Karpas-422 (cell line): Measurements from ENCODE around the gene SCUBE3. TPM values are rescaled to one million over a fixed set of nuclear protein-coding genes. Genes with fewer than 3 reads are reported as not detected.

Experiments
- DNase-seq: peaks from one replicate; pipeline ENCODE4 v3.0.0-alpha.2; 2015
- H2AFZ ChIP-seq: fragments of 200-600 bp; sonication (generic); 2 replicates; pipeline ENCODE4 v1.6.1; 2014; ENCODE audit warnings: antibody characterized with exemption, low read length, mixed read lengths
- H3K27ac ChIP-seq: fragments of 200-600 bp; sonication (generic); 2 replicates; pipeline ENCODE4 v1.5.1; 2014; ENCODE audit warnings: mild to moderate bottlenecking, low read length, moderate library complexity
- H3K27me3 ChIP-seq: fragments of 200-600 bp; sonication (generic); 2 replicates; pipeline ENCODE4 v1.6.1; 2014; ENCODE audit warnings: low read length, mixed read lengths
- H3K36me3 ChIP-seq: fragments of 200-600 bp; sonication (generic); 2 replicates; pipeline ENCODE4 v1.6.1; 2014; ENCODE audit warnings: low read length, mixed read lengths; ENCODE audit not compliant: insufficient read depth
- H3K4me1 ChIP-seq: fragments of 200-600 bp; sonication (generic); 2 replicates; pipeline ENCODE4 v1.6.1; 2014; ENCODE audit warnings: mild to moderate bottlenecking, low read length, mixed read lengths
- H3K4me2 ChIP-seq: fragments of 200-600 bp; sonication (generic); 2 replicates; pipeline ENCODE4 v1.6.1; 2014; ENCODE audit warnings: low read length, low read depth, mild to moderate bottlenecking; ENCODE audit not compliant: poor library complexity, severe bottlenecking
- H3K4me3 ChIP-seq: fragments of 200-600 bp; sonication (generic); 2 replicates; pipeline ENCODE4 v1.5.1; 2014; ENCODE audit warnings: mild to moderate bottlenecking, antibody characterized with exemption, low read length, mixed read lengths
- H3K79me2 ChIP-seq: fragments of 200-600 bp; sonication (generic); 2 replicates; pipeline ENCODE4 v1.6.1; 2014; ENCODE audit warnings: mild to moderate bottlenecking, low read length, mixed read lengths
- H3K9ac ChIP-seq: fragments of 200-600 bp; sonication (generic); 2 replicates; pipeline ENCODE4 v1.6.0; 2014; ENCODE audit warnings: low read length
- H3K9me2 ChIP-seq: fragments of 200-600 bp; sonication (generic), shearing (Covaris generic); replicated peaks from 2 replicates; pipeline ENCODE4 v1.6.0; 2014; ENCODE audit warnings: mild to moderate bottlenecking, low read length, moderate library complexity; ENCODE audit not compliant: insufficient read depth
- H3K9me3 ChIP-seq: fragments of 300-700, 200-600 bp; sonication (generic); 2 replicates; pipeline ENCODE4 v1.6.1; 2014; ENCODE audit warnings: low read length, mixed read lengths
- H4K20me1 ChIP-seq: fragments of 200-600 bp; sonication (generic); 2 replicates; pipeline ENCODE4 v1.6.1; 2014; ENCODE audit warnings: mild to moderate bottlenecking, antibody characterized with exemption, low read length, low read depth; ENCODE audit not compliant: insufficient read depth
- total RNA-seq: library from RNA; depleted of rRNA; stranded (reverse); fragments of >200 nt; shearing (Covaris generic); gene quantifications from 2 replicates; pipeline ENCODE4 v1.2.3, GENCODE V29; 2014; ENCODE audit warnings: low replicate concordance

The SCUBE3 gene
- total RNA-seq, 1 experiment from 2014 or later = not detected

- H3K4me2 ChIP-seq = no peak overlapping the region
- peaks cover 11% of the 10 kb centered on the region for H3K79me2 ChIP-seq
- H3K4me1 ChIP-seq = no peaks in the 10 kb centered on the region
- H3K27me3 ChIP-seq = no peaks in the 10 kb centered on the region
- no peak overlapping the region for H2AFZ ChIP-seq
- 0 out of 2 replicates have a peak, but pooled peaks cover 6% of the 10 kb centered on the region for H3K36me3 ChIP-seq
- H3K9me2 ChIP-seq = no peaks in the 10 kb centered on the region
- no peak for DNase-seq
- no peak overlapping the region for H3K27ac ChIP-seq
- no peaks in the 10 kb centered on the region for H3K9me3 ChIP-seq
- no peaks in the 10 kb centered on the region for H4K20me1 ChIP-seq
- H3K9ac ChIP-seq = no peak overlapping the region
- no peak overlapping the region for H3K4me3 ChIP-seq
These were observed 65.0 kb downstream of the SCUBE3 start for GRCh38 chr6:35278708-35279107.

- H3K27ac ChIP-seq = no peak overlapping the region
- 0 out of 2 replicates have a peak, but pooled peaks cover 6% of the 10 kb centered on the region for H3K36me3 ChIP-seq
- H3K27me3 ChIP-seq = no peaks in the 10 kb centered on the region
- no peaks in the 10 kb centered on the region for H4K20me1 ChIP-seq
- H2AFZ ChIP-seq = no peak overlapping the region
- no peaks in the 10 kb centered on the region for H3K9me3 ChIP-seq
- H3K79me2 ChIP-seq = peaks cover 4% of the 10 kb centered on the region; the same call in 1 of the 2 replicates
- no peak overlapping the region for H3K4me3 ChIP-seq
- H3K4me1 ChIP-seq = no peaks in the 10 kb centered on the region
- no peak overlapping the region for H3K4me2 ChIP-seq
- H3K9me2 ChIP-seq = no peaks in the 10 kb centered on the region
- no peak for DNase-seq
- no peak overlapping the region for H3K9ac ChIP-seq
These were observed 67.1 kb downstream of the SCUBE3 start for GRCh38 chr6:35280903-35281302.

- DNase-seq = no peak
- Histone ChIP-seq H3K79me2 (no peaks in the 10 kb centered on the region), H3K27ac (no peak overlapping the region), H3K36me3 (0 out of 2 replicates have a peak, but pooled peaks cover 6% of the 10 kb centered on the region), H3K9me3 (no peaks in the 10 kb centered on the region), H3K9me2 (no peaks in the 10 kb centered on the region), H4K20me1 (no peaks in the 10 kb centered on the region), H3K27me3 (no peaks in the 10 kb centered on the region), H3K9ac (no peak overlapping the region), H3K4me1 (no peaks in the 10 kb centered on the region), H3K4me3 (no peak overlapping the region), H2AFZ (no peak overlapping the region), H3K4me2 (no peak overlapping the region)
These were observed 68.7 kb downstream of the SCUBE3 start for GRCh38 chr6:35282472-35282871.

GRCh38 chr6:35283361-35283760, 69.6 kb downstream of the SCUBE3 start:
- no peak overlapping the region for H3K4me2 ChIP-seq
- no peak overlapping the region for H2AFZ ChIP-seq
- no peaks in the 10 kb centered on the region for H3K9me2 ChIP-seq
- no peak overlapping the region for H3K4me3 ChIP-seq
- no peak overlapping the region for H3K9ac ChIP-seq
- no peaks in the 10 kb centered on the region for H3K4me1 ChIP-seq
- no peaks in the 10 kb centered on the region for H3K79me2 ChIP-seq
- H3K27ac ChIP-seq = no peak overlapping the region
- no peaks in the 10 kb centered on the region for H4K20me1 ChIP-seq
- no peak for DNase-seq
- no peaks in the 10 kb centered on the region for H3K27me3 ChIP-seq
- 0 out of 2 replicates have a peak, but pooled peaks cover 6% of the 10 kb centered on the region for H3K36me3 ChIP-seq
- H3K9me3 ChIP-seq = no peaks in the 10 kb centered on the region

GRCh38 chr6:35287671-35288396, 74.1 kb downstream of the SCUBE3 start:
- H3K27me3 ChIP-seq = no peaks in the 10 kb centered on the region
- no peak overlapping the region for H3K9ac ChIP-seq
- no peak overlapping the region for H2AFZ ChIP-seq
- DNase-seq = no peak
- H3K79me2 ChIP-seq = no peaks in the 10 kb centered on the region
- no peaks in the 10 kb centered on the region for H3K9me2 ChIP-seq
- no peaks in the 10 kb centered on the region for H4K20me1 ChIP-seq
- H3K4me1 ChIP-seq = peaks cover 11% of the 10 kb centered on the region
- no peaks in the 10 kb centered on the region for H3K9me3 ChIP-seq
- H3K36me3 ChIP-seq = peaks cover 6% of the 10 kb centered on the region; the same call in 1 of the 2 replicates
- no peak overlapping the region for H3K4me3 ChIP-seq
- no peak overlapping the region for H3K27ac ChIP-seq
- no peak overlapping the region for H3K4me2 ChIP-seq

- no peak for DNase-seq
- Histone ChIP-seq H2AFZ (no peak overlapping the region), H3K9me3 (no peaks in the 10 kb centered on the region), H3K27me3 (no peaks in the 10 kb centered on the region), H3K27ac (no peak overlapping the region), H3K79me2 (no peaks in the 10 kb centered on the region), H3K36me3 (peaks cover 6% of the 10 kb centered on the region; the same call in 1 of the 2 replicates), H3K4me2 (no peak overlapping the region), H3K4me1 (peaks cover 12% of the 10 kb centered on the region), H3K9me2 (no peaks in the 10 kb centered on the region), H3K4me3 (no peak overlapping the region), H3K9ac (no peak overlapping the region), H4K20me1 (no peaks in the 10 kb centered on the region)
These were observed 75.1 kb downstream of the SCUBE3 start for GRCh38 chr6:35288834-35289233.

- no peaks in the 10 kb centered on the region for H3K9me3 ChIP-seq
- peaks cover 14% of the 10 kb centered on the region; the same call in 1 of the 2 replicates for H3K36me3 ChIP-seq
- H3K4me2 ChIP-seq = no peak overlapping the region
- no peak overlapping the region for H3K27ac ChIP-seq
- H3K9me2 ChIP-seq = no peaks in the 10 kb centered on the region
- no peak overlapping the region for H2AFZ ChIP-seq
- no peaks in the 10 kb centered on the region for H4K20me1 ChIP-seq
- no peak overlapping the region for H3K4me3 ChIP-seq
- H3K9ac ChIP-seq = no peak overlapping the region
- no peaks in the 10 kb centered on the region for H3K27me3 ChIP-seq
- no peak for DNase-seq
- H3K4me1 ChIP-seq = peaks cover 12% of the 10 kb centered on the region
- H3K79me2 ChIP-seq = no peaks in the 10 kb centered on the region
These were observed 77.7 kb downstream of the SCUBE3 start for GRCh38 chr6:35291491-35291890.

GRCh38 chr6:35292494-35292893, 78.7 kb downstream of the SCUBE3 start:
- Histone ChIP-seq H3K4me2 (peak overlapping the region; percentile 23), H3K9me2 (no peaks in the 10 kb centered on the region), H3K36me3 (peaks cover 14% of the 10 kb centered on the region; the same call in 1 of the 2 replicates), H3K4me1 (peaks cover 19% of the 10 kb centered on the region), H3K4me3 (no peak overlapping the region), H4K20me1 (no peaks in the 10 kb centered on the region), H3K79me2 (no peaks in the 10 kb centered on the region), H3K9me3 (no peaks in the 10 kb centered on the region), H3K9ac (no peak overlapping the region), H2AFZ (no peak overlapping the region), H3K27me3 (no peaks in the 10 kb centered on the region), H3K27ac (no peak overlapping the region)
- DNase-seq = no peak
